Measurements from ENCODE around the gene RTTN.

Gene RTTN

GRCh38 chr18:69963196-69963595 lies 242.3 kb downstream of the RTTN start:
- DNase-seq = no peak

GRCh38 chr18:69961718-69962117 lies 243.8 kb downstream of the RTTN start:
- no peak for DNase-seq

DNA sequence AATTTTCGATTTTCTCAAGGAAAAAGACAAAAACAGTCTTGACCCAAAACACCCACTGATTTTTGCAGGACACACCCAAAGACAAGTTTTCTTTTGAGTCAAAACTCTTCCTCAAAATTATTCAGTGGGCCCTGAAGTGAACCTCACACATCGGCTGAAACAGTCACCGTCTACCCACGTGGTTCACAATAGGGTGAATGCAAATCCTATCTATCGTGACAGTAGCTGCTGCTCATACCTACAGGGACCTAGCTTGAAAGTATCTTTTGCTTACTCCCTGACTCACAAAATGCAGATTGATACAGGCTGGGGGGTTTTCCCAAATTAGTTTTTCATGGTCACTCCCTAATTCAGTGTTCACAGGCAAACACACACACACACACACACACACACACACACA lies 247.1 kb downstream of the RTTN start:
- no peak for DNase-seq

GRCh38 chr18:69957747-69958146 lies 247.7 kb downstream of the RTTN start:
- DNase-seq = no peak

GRCh38 chr18:69956665-69957620 lies 248.5 kb downstream of the RTTN start:
- DNase-seq = no peak

- DNase-seq = no peak
Measured at GRCh38 chr18:69956057-69956456, 249.4 kb downstream of the RTTN start.

GRCh38 chr18:69954719-69955480 lies 250.6 kb downstream of the RTTN start:
- no peak for DNase-seq

GRCh38 chr18:69953191-69953590 lies 252.3 kb downstream of the RTTN start:
- no peak for DNase-seq
